Measurements from ENCODE around the gene GHR. TPM values are rescaled to one million over a fixed set of nuclear protein-coding genes. Genes with fewer than 3 reads are reported as not detected.

The GHR gene
- total and polyA plus RNA-seq, 2 of the 8 experiments (the other 6 are each of a cell fraction or from before 2014, with no cell fraction given), result 0.15 to 0.19 TPM

- TF ChIP-seq CHD1 (IDR thresholded peaks at IDR 0.05; ENCODE audit: low read depth, low read length) (no peak), CREB1 (IDR thresholded peaks at IDR 0.05) (no peak), KDM1A (IDR thresholded peaks at IDR 0.05; ENCODE audit: borderline replicate concordance, low read length) (no peak), CBX8 (IDR thresholded peaks at IDR 0.05; ENCODE audit: borderline replicate concordance, low read depth, low read length) (no peak)
Observed at GRCh38 chr5:42750507-42750906, 327.3 kb downstream of the GHR start (continued).

Data from H1 (cell line).